Loucy (cell line): Measurements from ENCODE around the gene ZNF782.

Source experiments
- CTCF ChIP-seq: fragments of 200-600 bp; sonication (generic); conservative IDR thresholded peaks from 2 replicates; pipeline ENCODE4 v1.5.1; 2014; ENCODE audit warnings: mild to moderate bottlenecking, antibody characterized with exemption, low read length
- EZH2phosphoT487 ChIP-seq: fragments of 200-600 bp; IDR thresholded peaks from 2 replicates; pipeline ENCODE4 v1.6.1; 2018; ENCODE audit warnings: antibody characterized with exemption, mild to moderate bottlenecking, moderate library complexity, borderline replicate concordance

- TF ChIP-seq EZH2phosphoT487 (no peak), CTCF (no peak)
Observed at GRCh38 chr9:96858670-96859069, 4.4 kb upstream of the ZNF782 start.
